HL-60 (cell line): ENCODE measurements around the gene KIF1B.

Experiments used
- DNase-seq, 2 experiments: peaks; one replicate each; pipeline ENCODE4 v3.0.0-alpha.2; 2010 to 2020; ENCODE audit warnings: low read depth in 1 of 2, low spot score in 1 of 2
- H3K27ac ChIP-seq: fragments of 250-450 bp; sonication (Bioruptor Pico); replicated peaks from 2 replicates; pipeline ENCODE4 v1.5.1; 2020; ENCODE audit warnings: mild to moderate bottlenecking, moderate library complexity
- H3K27me3 ChIP-seq: fragments of 250-450 bp; sonication (Bioruptor Pico); 2 replicates; pipeline ENCODE4 v1.5.1; 2021; ENCODE audit warnings: mild to moderate bottlenecking, moderate library complexity; ENCODE audit not compliant: insufficient read depth, poor library complexity, severe bottlenecking
- H3K4me3 ChIP-seq: replicated peaks from 2 replicates; pipeline ENCODE4 v1.5.1; 2011; ENCODE audit warnings: mild to moderate bottlenecking, control low read depth, low read length; ENCODE audit not compliant: insufficient read depth
- GABPA ChIP-seq: IDR thresholded peaks from 2 replicates; pipeline ENCODE4 v1.6.1; 2012; ENCODE audit warnings: low read depth
- POLR2AphosphoS5 ChIP-seq: IDR thresholded peaks from 2 replicates; pipeline ENCODE4 v1.6.1; 2012; ENCODE audit warnings: low read depth
- SPI1 ChIP-seq: IDR thresholded peaks from 2 replicates; pipeline ENCODE4 v1.6.1; 2012; ENCODE audit warnings: low read depth, mild to moderate bottlenecking, borderline replicate concordance
- TF ChIP-seq, protein P1 (sequence below): IDR thresholded peaks from 2 replicates; pipeline ENCODE4 v1.6.1; 2012; ENCODE audit warnings: low read depth; ENCODE audit not compliant: insufficient replicate concordance
- TF ChIP-seq, protein P2 (sequence below): IDR thresholded peaks from one replicate; pipeline ENCODE4 v1.5.1; 2011; ENCODE audit warnings: low read length, control low read depth, inconsistent platforms; ENCODE audit not compliant: insufficient read depth

Gene KIF1B

DNA sequence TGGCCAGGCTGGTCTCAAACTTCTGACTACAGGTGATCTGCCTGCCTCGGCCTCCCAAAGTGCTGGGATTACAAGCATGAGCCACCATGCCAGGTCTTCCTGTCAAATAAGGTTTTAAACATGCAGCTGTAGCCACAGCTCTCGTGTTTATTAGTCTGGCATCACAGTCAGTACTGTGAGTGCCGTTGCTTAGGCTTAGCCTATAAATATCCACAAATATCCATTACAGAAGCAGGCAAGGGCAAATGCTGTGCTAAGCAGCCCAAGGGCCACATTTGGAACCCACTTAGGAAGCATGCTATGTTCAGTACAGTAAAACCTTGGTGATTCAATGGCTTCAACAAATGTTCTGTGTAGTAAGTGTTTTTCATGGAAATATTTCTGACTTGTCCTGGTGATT, 75.9 kb downstream of the KIF1B start:
- no peak for DNase-seq
- Histone ChIP-seq H3K27ac (no peak overlapping the region), H3K4me3 (no peak overlapping the region), H3K27me3 (no peaks in the 10 kb centered on the region)
- TF ChIP-seq, protein P1, sequence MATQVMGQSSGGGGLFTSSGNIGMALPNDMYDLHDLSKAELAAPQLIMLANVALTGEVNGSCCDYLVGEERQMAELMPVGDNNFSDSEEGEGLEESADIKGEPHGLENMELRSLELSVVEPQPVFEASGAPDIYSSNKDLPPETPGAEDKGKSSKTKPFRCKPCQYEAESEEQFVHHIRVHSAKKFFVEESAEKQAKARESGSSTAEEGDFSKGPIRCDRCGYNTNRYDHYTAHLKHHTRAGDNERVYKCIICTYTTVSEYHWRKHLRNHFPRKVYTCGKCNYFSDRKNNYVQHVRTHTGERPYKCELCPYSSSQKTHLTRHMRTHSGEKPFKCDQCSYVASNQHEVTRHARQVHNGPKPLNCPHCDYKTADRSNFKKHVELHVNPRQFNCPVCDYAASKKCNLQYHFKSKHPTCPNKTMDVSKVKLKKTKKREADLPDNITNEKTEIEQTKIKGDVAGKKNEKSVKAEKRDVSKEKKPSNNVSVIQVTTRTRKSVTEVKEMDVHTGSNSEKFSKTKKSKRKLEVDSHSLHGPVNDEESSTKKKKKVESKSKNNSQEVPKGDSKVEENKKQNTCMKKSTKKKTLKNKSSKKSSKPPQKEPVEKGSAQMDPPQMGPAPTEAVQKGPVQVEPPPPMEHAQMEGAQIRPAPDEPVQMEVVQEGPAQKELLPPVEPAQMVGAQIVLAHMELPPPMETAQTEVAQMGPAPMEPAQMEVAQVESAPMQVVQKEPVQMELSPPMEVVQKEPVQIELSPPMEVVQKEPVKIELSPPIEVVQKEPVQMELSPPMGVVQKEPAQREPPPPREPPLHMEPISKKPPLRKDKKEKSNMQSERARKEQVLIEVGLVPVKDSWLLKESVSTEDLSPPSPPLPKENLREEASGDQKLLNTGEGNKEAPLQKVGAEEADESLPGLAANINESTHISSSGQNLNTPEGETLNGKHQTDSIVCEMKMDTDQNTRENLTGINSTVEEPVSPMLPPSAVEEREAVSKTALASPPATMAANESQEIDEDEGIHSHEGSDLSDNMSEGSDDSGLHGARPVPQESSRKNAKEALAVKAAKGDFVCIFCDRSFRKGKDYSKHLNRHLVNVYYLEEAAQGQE = no peak
- TF ChIP-seq, protein P2, sequence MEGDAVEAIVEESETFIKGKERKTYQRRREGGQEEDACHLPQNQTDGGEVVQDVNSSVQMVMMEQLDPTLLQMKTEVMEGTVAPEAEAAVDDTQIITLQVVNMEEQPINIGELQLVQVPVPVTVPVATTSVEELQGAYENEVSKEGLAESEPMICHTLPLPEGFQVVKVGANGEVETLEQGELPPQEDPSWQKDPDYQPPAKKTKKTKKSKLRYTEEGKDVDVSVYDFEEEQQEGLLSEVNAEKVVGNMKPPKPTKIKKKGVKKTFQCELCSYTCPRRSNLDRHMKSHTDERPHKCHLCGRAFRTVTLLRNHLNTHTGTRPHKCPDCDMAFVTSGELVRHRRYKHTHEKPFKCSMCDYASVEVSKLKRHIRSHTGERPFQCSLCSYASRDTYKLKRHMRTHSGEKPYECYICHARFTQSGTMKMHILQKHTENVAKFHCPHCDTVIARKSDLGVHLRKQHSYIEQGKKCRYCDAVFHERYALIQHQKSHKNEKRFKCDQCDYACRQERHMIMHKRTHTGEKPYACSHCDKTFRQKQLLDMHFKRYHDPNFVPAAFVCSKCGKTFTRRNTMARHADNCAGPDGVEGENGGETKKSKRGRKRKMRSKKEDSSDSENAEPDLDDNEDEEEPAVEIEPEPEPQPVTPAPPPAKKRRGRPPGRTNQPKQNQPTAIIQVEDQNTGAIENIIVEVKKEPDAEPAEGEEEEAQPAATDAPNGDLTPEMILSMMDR = no peak
- TF ChIP-seq POLR2AphosphoS5 (no peak), SPI1 (no peak), GABPA (no peak)

DNA sequence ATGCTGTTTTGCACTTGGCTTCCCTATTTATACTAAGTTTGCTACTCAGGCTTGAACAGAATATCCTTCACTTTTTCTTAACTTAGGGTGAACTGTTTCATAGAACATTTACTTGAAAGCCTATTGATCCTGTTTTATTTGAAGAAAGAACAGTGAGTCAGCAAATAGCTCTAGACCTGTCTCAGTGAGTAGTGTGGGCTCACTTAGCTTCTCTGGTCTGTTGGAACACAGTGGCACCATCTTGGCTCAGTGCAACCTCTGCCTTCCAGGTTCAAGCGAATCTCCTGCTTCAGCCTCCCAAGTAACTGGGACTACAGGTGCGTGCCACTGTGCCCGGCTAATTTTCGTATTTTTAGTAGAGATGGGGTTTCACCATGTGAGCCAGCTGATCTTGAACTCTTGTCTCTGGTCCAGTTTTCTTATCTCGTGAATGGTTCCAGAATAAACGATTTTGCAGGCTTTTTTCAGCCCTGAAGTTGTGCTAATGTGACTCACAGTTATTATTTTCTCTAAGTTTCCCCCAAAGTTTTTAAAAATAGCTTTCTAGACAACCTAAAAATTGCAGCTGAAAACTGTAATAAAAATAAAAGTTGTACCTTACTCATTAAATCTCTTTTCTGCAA, 76.8 kb downstream of the KIF1B start:
- no peak for TF ChIP-seq SPI1
- TF ChIP-seq, protein P1 = no peak
- TF ChIP-seq, protein P2 = no peak
- no peak for TF ChIP-seq POLR2AphosphoS5
- TF ChIP-seq GABPA = no peak
- Histone ChIP-seq H3K27me3 (no peaks in the 10 kb centered on the region), H3K27ac (no peak overlapping the region), H3K4me3 (no peak overlapping the region)
- no peak for DNase-seq

DNA sequence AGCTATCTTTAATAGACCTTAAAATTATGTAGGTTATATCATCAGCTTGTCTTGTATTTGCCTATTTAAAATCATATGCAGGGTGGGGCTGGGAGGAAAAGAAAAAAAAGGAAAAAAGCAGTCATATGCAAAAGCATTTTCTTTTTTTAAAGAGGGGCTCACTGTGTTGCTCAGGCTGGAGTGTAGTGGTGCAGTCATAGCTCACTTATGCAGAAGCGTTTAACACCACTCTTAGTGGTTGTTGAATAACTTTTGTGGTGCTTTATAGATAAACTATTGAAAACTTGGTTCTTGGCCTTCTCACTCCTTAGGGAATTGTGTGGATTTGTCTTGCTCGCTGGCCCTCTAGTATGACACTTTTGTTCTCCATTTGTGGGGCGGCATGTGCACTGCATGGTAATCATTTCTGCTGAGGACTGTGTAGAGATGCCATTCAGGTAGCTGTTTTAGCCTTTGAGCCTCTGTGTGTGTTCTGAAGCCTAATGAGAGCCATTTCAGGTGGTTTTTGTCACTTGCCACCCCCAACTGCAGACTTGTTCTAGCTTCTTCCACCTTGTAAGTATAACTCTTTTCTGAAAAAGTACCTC, 77.8 kb downstream of the KIF1B start:
- no peak for DNase-seq
- no peak for TF ChIP-seq SPI1
- TF ChIP-seq, protein P2 = no peak

DNA sequence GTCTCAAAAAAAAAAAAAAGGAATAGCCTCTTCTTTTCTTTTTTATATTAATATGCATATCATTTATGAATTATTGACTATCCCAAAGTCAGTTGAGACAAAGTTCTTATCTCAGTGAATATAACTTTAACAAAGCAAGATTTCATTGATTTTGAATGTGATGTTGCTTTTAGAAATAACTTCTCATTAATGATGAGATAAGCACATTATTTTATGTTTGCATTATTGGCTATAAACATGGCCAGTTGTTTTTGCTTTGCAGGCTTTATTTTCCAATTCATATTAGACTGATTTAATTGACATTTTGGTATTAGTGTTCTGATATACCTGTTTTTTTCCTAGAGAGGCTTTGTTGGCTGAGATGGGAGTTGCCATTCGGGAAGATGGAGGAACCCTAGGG, 81.3 kb downstream of the KIF1B start:
- DNase-seq = no peak
- no peak overlapping the region for H3K4me3 ChIP-seq
- TF ChIP-seq, protein P2 = no peak
- TF ChIP-seq SPI1 = no peak
- no peak for TF ChIP-seq POLR2AphosphoS5
- no peak for TF ChIP-seq GABPA
- TF ChIP-seq, protein P1 = no peak
- H3K27ac ChIP-seq = no peak overlapping the region
- H3K27me3 ChIP-seq = no peaks in the 10 kb centered on the region

More for the DNA sequence above, 77.8 kb downstream of the KIF1B start:
- no peaks in the 10 kb centered on the region for H3K27me3 ChIP-seq
- H3K27ac ChIP-seq = no peak overlapping the region
- H3K4me3 ChIP-seq = no peak overlapping the region
